Measurements from ENCODE around the gene NPBWR2. TPM values are rescaled to one million over a fixed set of nuclear protein-coding genes. Genes with fewer than 3 reads are reported as not detected.

The NPBWR2 gene
- total RNA-seq, 1 experiment from 2014 or later: not detected

DNA sequence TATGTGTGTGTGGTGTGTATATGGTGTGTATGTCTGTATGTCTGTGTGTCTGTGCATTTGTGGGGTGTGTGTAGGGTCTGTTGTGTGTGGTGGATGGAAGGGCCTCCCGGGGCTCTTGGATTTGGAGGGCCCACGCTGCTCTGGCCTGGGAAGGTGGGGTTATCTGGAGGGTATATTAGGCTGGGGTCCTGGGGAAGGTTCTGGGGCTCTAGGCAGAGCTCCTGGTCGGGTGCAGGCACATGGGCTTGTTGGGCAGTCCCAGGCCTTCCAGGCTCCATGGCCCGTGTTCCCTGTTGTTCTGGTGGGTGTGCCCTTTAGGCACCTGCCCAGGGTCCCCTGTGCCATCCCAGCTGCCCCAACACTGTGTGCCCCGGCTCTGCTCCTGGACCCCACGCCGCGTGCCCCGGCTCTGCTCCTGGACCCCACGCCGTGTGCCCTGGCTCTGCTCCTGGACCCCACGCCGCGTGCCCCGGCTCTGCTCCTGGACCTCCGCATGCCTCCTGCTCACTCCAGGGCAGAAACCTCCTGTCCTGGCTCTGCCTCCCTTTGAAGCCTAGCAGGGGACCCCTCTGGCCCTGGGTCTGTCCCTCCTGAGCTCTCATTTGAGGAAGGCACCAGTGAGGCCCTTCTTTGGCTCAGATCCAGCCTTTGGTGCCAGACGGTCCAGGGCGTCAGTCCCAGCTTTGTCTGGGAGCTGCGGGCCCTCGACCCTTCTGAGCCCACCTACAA, 46.7 kb upstream of the NPBWR2 start:
- H3K9me2 ChIP-seq (ENCODE audit: insufficient read depth): no peaks in the 10 kb centered on the region
- H2AFZ ChIP-seq (ENCODE audit: low read depth, low read length, poor library complexity, severe bottlenecking): no peak overlapping the region
- no peaks in the 10 kb centered on the region for H4K20me1 ChIP-seq (ENCODE audit: insufficient read depth)
- no peaks in the 10 kb centered on the region for H3K27me3 ChIP-seq (ENCODE audit: insufficient read depth, low read length)
- CTCF ChIA-PET: no interaction called here
- no TSS peak for BruUV-seq (replicated peaks)
- no peak overlapping the region for H3K27ac ChIP-seq (ENCODE audit: low read depth, low read length)
- peaks cover 6 to 26% of the 10 kb centered on the region in 2 experiments; a peak in 3 of 4 replicates for H3K4me1 ChIP-seq (ENCODE audit: control insufficient read depth in 1 of 2, insufficient read depth in 2 of 2, low read length in 2 of 2)
- H3K9ac ChIP-seq (ENCODE audit: low read length): no peak overlapping the region
- DNase-seq (ENCODE audit: low read depth, low spot score) (no peak), ATAC-seq (no peak)
- H3K36me3 ChIP-seq (ENCODE audit: control insufficient read depth in 1 of 2, insufficient read depth in 2 of 2, low read length in 2 of 2): no peaks in the 10 kb centered on the region
- TF ChIP-seq MAX (IDR thresholded peaks at IDR 0.05) (no peak), SP1 (IDR thresholded peaks at IDR 0.05; ENCODE audit: low read depth) (no peak), REST (IDR thresholded peaks at IDR 0.05; ENCODE audit: low read depth) (no peak)
- RAD21 ChIA-PET (ENCODE audit: low non-redundant PET in 1 of 2, low total read pairs in 2 of 2, uncharacterized antibody in 2 of 2, unreplicated experiment in 2 of 2): no interaction called here
- POLR2A ChIA-PET: no interaction called here
- intact Hi-C loops (cut with micrococcal nuclease): no loop called here
- no peak overlapping the region for H3K4me3 ChIP-seq (replicated peaks in 1 of 2; ENCODE audit: low read depth in 1 of 2, low read length in 2 of 2)
- H3K79me2 ChIP-seq (ENCODE audit: insufficient read depth, low read length): no peaks in the 10 kb centered on the region
- H3K9me3 ChIP-seq (ENCODE audit: control insufficient read depth in 1 of 2, insufficient read depth in 1 of 2, low read depth in 1 of 2, low read length in 2 of 2): no peaks in the 10 kb centered on the region; a peak in 1 of 4 replicates
- H3K4me2 ChIP-seq (ENCODE audit: low read length): no peak overlapping the region

GRCh38 chr20:64153410-64153809, 46.0 kb upstream of the NPBWR2 start:
- ChIA-PET RAD21 (ENCODE audit: low non-redundant PET in 1 of 2, low total read pairs in 2 of 2, uncharacterized antibody in 2 of 2, unreplicated experiment in 2 of 2) (no interaction called here), POLR2A (no interaction called here)

More at GRCh38 chr20:64153410-64153809, 46.0 kb upstream of the NPBWR2 start:
- BruUV-seq (replicated peaks): no TSS peak
- H3K9ac ChIP-seq (ENCODE audit: low read length): no peak overlapping the region
- no peaks in the 10 kb centered on the region for H3K27me3 ChIP-seq (ENCODE audit: insufficient read depth, low read length)
- peaks cover 6 to 23% of the 10 kb centered on the region in 2 experiments; a peak in 3 of 4 replicates for H3K4me1 ChIP-seq (ENCODE audit: control insufficient read depth in 1 of 2, insufficient read depth in 2 of 2, low read length in 2 of 2)
- H3K9me3 ChIP-seq (ENCODE audit: control insufficient read depth in 1 of 2, insufficient read depth in 1 of 2, low read depth in 1 of 2, low read length in 2 of 2): no peaks in the 10 kb centered on the region; a peak in 1 of 4 replicates
- ATAC-seq: no peak
- no peak overlapping the region for H3K4me2 ChIP-seq (ENCODE audit: low read length)
- no peaks in the 10 kb centered on the region for H3K79me2 ChIP-seq (ENCODE audit: insufficient read depth, low read length)
- H2AFZ ChIP-seq (ENCODE audit: low read depth, low read length, poor library complexity, severe bottlenecking): no peak overlapping the region
- no peaks in the 10 kb centered on the region for H3K9me2 ChIP-seq (ENCODE audit: insufficient read depth)
- DNase-seq (ENCODE audit: low read depth, low spot score): no peak
- H3K27ac ChIP-seq (ENCODE audit: low read depth, low read length): no peak overlapping the region
- no peaks in the 10 kb centered on the region for H3K36me3 ChIP-seq (ENCODE audit: control insufficient read depth in 1 of 2, insufficient read depth in 2 of 2, low read length in 2 of 2)
- intact Hi-C loops (cut with micrococcal nuclease): no loop called here
- TF ChIP-seq ZFX (IDR thresholded peaks at IDR 0.05) (no peak), POLR2A (IDR thresholded peaks at IDR 0.05; ENCODE audit: borderline replicate concordance, extremely low read depth, insufficient read depth, insufficient read length) (no peak), YY1 (IDR thresholded peaks at IDR 0.05; ENCODE audit: extremely low read depth, insufficient replicate concordance, low read depth, low read length) (no peak)
- CTCF ChIA-PET: no interaction called here
- no peak overlapping the region for H3K4me3 ChIP-seq (replicated peaks in 1 of 2; ENCODE audit: low read depth in 1 of 2, low read length in 2 of 2)
- no peaks in the 10 kb centered on the region for H4K20me1 ChIP-seq (ENCODE audit: insufficient read depth)
